DMS114 treated with DMSO at 0.1 percent for 48 hours (cell line): Measurements from ENCODE around the gene FGFR1OP2.
"Not testable (repeated sequence)": the region's sequence is repeated elsewhere in the genome, so short reads cannot be mapped to it uniquely, and the experiment has no call there.

Source experiments
- DNase-seq: peaks from one replicate; lab custom pipeline; 2025; ENCODE audit not compliant: unreplicated experiment; lab: John Stamatoyannopoulos, UW

Gene FGFR1OP2

DNA sequence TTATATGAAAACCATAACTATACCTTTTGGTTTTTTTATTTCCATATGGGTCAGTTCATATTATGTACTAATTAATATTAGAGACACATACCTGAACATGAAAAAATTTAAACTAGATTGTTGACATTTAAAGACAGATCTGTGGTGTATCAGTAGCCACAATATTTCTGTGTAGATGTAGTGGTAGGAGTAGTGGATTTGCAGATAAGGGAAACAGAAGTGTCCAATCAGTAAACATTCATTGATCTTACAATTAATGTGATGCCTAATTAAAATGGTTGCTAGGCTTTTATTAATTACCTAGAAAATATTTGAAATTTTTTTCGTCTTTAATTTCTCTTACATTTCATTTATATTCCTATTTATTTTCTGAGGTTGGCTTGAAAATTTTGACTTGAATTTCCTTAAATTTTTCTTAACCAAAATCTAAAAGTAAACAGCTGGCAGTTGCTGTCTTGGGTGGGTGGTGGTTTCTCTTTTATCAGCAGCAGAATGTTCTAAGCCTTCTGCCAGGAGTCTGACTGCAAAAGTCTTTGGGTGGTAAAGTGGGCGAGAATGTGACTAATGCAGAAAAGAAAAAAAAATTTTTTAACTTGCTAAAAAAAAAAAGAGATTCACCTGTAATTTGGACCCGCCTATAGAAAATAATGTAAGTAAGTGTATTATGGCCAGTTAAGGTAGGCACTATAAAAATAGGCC lies 2.4 kb downstream of the FGFR1OP2 start:
- no peak for DNase-seq

GRCh38 chr12:26941215-26941594 lies 2.9 kb downstream of the FGFR1OP2 start:
- DNase-seq: no peak

DNA sequence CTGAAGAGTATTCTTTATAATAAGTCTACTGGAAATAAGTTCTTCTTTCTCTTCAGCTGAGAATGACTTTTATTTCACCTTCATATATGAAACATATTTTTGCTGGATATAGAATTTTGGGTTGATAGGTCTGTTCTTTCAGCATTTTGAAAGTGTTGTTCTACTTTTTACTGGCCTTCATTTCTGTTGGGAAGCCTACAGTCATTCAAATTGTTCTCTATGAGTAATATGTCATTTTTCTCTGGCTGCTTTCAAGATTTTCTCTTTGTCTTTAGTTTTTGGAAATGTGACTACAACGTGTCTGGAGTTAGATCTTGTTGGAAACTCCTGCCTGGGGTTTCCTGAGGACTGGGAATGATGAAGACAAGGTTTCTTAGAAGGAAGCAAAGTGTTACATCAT lies 10.0 kb downstream of the FGFR1OP2 start:
- no peak for DNase-seq

DNA sequence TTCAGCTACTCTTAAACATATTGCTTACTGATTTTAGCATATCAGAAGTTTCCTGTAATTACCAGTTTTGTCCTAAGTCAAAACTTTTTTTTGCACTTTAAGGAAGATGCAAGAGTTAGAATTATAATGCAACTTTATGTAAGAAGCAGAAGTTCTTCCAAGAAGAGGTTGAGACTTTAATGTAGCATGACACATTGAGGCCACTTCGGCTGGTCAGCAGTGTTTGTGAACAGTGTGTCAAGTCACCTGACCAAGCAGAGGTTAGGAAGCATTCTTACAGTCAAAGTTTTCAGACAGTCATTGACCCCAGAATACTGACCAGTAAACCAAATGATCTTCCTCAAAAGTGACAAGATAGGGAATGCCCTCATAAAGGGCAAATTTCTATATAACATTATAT lies 15.2 kb downstream of the FGFR1OP2 start:
- DNase-seq: no peak

- no peak for DNase-seq
Observed at GRCh38 chr12:26954027-26954426, 15.8 kb downstream of the FGFR1OP2 start.

GRCh38 chr12:26961391-26961790 lies 23.1 kb downstream of the FGFR1OP2 start:
- not testable (repeated sequence) for DNase-seq

GRCh38 chr12:26961803-26962202 lies 23.5 kb downstream of the FGFR1OP2 start:
- no peak for DNase-seq

DNA sequence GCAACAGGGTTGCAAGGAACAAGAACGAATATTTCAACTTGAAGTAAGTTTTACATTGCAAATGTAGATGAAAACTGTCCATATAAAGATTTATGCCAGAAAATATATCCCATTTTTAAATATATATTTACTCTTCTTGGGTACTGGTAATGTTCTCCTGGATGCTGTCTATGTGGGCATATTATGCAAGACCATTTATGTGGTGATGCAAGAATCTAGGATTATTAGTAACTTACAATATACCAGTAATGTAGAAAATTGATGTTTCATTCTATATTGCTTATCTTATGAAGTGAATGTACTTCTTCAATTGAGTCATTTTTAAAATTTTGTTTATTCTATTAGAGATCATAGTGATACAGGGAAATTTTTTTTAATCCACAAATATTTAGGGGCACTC lies 25.1 kb downstream of the FGFR1OP2 start:
- DNase-seq: no peak

DNA sequence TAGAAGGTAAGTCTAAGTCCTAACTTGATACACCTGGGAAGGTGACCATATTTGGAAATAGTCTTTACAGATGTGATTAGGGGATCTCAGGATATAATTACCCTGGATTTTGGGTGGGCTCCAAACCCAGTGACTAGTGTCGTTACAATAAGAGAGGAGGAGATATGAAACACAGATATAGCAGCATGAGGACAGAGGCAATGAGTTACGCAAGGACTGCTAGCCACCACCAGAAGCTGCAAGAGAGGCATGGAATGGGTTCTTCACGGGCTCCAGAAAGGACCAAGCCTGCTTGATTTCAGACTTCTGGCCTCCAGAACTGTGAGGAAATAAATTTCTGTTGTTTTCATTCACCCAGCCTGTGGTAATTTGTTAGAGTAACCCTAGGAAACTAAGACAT lies 28.6 kb downstream of the FGFR1OP2 start:
- no peak for DNase-seq

DNA sequence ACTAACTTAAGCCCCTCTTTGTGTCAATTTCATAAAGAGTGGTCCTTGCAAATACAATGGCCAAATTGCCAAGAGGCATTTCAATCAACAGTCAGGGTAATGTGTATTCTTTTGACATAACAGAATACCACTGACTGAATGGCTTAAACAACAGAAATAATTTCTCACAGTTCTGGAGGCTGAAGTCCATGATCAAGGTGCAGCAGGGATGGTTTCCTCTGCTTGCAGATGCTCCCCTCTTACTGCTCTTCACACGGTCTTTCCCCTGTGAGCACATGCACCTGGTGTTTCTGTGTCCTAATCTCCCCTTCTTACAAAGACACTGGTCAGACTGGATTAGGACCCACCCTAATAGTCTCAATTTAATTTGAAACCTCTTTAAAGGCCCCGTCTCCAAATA lies 31.9 kb downstream of the FGFR1OP2 start:
- no peak for DNase-seq

DNA sequence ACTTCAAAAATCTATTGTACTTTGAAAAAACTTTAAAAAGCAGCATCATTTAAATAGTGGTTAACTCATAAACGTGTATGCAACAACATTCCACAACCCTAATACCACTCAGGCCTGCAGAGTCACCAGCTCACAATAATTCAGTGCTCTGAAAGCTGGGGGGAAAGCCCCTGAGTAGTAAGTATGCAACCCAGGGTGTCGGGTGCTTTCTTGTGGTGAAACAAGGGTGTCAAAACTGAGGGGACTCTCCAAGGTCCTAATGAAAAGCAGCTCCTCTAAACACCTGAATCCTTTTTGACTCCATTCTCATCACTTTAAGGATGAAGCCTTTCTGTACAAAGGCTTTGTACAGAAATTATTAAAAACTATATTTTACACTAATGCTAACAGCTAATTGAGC lies 33.7 kb downstream of the FGFR1OP2 start:
- DNase-seq: no peak

DNA sequence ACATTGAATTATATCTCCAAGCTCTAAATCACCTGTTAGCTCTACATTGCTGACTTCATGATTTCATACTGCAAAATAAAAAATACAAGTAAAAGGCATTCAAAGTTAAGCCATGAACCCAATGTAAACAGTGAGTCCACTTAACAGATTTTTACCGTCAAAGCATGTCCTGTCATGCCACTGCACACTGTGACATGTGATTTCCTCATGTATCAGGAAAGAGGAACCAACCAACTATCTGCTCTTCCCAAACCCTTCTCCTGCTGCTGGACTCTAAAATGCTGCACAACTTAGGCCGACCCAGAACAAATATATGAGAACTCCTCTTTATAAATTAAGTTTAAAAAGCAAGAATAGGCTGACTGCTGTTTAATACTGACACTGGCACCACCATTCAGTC lies 38.4 kb downstream of the FGFR1OP2 start:
- DNase-seq: no peak

DNA sequence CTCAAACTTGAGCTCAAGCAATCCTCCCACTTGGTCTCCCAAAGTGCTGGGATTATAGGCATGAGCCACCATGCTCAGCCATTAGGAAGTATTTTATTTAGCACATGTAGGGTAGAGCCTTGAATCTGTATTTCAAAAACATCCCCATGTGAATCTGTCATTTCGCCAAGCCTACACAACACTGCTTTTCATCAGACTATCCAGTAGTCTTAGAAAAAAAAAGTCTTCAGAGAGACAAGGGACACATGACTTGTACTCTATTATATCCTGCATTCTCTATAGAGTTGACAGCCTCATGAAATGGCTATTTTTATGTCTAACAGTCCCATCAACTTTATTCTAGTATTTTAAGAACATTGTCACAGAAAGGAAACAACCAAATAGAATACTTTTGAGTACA lies 40.5 kb downstream of the FGFR1OP2 start:
- no peak for DNase-seq

DNA sequence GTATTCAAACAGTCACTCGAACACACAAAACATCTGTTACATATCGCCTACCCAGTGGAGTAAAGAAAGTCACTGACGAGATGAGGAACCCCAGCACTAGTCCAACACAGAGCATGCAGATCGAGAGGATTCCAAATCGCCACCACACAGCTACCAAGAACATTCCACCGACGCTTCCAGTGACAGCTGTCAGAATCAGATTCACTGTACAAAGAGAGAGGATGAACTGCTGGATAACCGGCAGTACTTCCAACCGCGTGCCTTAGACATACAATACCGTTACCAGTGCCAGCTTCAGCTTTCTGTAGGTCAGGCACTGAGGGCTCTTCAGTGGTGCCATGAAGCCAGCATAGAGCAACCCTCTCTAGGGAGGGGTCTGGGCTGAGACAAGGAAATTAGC lies 41.5 kb downstream of the FGFR1OP2 start:
- DNase-seq: no peak

DNA sequence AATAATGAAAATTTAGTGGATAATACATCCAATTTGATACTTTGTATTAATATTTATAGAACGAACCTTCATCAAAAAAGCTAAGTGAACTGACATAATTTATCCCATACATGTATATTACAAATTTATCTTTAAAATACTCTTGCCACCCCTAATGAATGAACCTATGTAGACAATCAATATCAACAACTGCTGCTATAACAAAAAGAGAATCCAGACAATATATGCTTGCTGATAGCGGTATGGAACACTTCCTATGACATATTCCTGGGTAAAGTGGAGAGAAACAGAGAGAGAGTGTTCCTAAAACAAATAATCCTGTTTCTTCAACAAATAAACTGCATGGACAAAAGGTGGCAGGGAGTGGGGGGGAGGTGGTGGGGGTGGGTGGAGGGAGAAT lies 44.6 kb downstream of the FGFR1OP2 start:
- DNase-seq: no peak

DNA sequence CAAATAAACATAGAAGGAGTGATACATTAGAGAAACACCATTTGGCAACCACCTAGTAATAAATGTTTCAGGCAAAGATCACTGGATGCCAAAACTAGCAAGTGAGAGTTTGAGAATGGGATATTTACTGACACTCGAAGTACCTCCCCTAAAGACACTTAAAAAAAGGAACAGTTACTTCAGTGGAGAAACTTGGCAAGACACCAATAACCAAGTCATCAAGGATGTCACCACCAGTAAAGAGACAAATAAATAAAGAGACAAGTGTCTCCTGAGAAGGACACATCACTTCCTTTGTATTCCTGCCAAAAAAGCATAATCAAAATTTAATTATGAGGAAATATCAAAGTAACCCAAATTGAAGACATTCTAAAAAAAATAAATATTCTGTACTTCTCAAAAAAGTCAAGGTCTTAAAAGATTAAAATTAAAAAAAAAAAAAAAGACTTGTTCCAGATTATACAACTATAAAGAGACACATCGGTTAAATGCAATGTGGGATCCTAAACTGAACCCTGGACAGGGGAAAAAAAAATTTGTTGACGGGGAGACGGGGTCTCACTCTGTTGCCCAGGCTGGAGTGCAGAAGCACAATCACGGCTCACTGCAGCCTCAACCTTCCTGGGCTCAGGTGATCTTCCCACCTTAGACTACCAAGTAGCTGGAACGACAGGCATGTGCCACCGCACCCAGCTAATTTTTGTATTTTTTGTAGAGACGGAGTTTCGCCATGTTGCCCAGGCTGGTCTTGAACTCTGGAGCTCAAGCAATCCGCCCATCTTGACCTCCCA lies 49.6 kb downstream of the FGFR1OP2 start:
- DNase-seq: no peak

DNA sequence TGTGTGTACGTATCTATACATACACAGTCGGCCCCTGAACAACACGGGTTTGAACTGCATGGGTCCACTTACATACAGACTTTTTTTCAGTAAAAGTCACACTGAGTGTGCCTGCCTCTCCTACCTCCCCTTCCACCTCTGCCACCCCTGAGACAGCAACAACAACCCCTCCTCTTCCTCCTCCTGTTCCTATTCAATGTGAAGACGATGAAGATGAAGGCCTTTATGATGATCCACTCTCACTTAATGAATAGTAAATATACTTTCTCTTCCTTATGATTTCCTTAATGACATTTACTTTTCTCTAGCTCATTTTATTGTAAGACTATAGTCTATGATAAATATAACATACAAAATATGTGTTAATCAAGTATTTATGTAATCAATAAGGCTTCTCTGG lies 50.4 kb downstream of the FGFR1OP2 start:
- no peak for DNase-seq

DNA sequence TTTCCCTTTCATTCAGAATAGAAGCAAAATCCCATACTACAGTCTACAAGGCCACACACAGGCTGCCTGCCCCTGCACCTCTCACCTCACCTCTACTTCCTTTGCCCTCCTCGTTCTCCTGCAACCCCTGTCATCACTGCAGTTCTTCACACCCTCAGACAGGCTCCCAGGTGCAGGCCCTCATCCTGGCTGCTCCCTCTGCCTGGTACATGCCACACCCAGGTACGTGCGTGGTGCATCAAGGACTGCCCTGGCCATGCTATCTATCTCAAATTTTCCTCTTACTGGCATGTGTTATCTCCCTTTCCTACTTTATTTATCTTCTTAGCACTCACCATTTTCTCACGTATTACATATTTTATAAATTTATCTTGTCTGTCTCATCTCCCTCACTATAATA lies 51.6 kb downstream of the FGFR1OP2 start:
- DNase-seq: no peak

DNA sequence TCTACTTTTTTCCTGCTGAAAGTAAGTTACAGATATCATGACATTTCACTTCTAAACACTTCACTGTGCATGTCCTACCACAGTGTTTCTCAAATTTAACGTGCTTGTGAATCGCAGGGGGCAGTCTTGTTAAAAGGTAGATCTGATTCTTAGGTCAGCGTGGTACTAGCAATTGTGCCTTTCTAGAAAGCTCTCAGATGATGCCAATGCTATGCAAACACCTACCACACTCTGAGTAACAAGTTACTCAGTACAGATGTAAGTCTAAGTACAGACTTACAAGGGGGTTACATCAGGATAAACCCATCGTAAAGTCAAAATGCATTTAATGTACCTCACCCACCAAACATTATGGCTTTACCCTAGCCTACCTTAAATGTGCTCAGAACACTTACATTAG lies 53.6 kb downstream of the FGFR1OP2 start:
- DNase-seq: no peak

- no peak for DNase-seq
Observed at GRCh38 chr12:26994109-26994508, 55.8 kb downstream of the FGFR1OP2 start.

- no peak for DNase-seq
Observed at GRCh38 chr12:26995706-26996105, 57.4 kb downstream of the FGFR1OP2 start.

- DNase-seq: no peak
Observed at GRCh38 chr12:26997003-26997402, 58.7 kb downstream of the FGFR1OP2 start.

DNA sequence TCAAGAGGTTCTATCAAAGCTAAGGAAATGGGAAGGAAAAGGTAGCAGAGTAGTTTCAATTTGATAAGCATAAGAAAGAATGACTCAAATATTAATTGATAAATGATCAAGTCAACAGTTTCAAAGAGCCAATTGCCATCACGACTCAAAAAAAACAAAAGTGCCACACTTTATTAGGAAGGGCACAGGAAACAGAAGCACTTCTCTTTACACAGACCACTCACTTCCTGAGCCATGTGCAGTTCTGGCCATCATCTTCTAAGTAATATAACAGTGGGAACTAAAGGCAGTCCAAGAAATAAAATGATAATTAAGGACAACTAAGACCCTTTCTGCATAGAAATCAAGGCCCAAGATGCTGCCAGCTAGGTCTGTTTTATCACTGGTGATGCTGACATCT lies 62.7 kb downstream of the FGFR1OP2 start:
- DNase-seq: no peak
